Measurements from ENCODE around the gene SUN5. TPM values are rescaled to one million over a fixed set of nuclear protein-coding genes. Genes with fewer than 3 reads are reported as not detected.

SUN5 gene
- total RNA-seq, 1 donor from 2014 or later = not detected

GRCh38 chr20:33023439-33024242 lies 19.4 kb upstream of the SUN5 start:
- Mint-ChIP-seq H3K4me3 (ENCODE audit: low read depth) (no peak overlapping the region), H3K9me3 (no peaks in the 10 kb centered on the region), H3K4me1 (ENCODE audit: low read depth) (no peaks in the 10 kb centered on the region), H3K36me3 (ENCODE audit: low read depth) (no peaks in the 10 kb centered on the region), H3K27ac (no peak overlapping the region), H3K27me3 (ENCODE audit: low read depth) (no peaks in the 10 kb centered on the region)
- intact Hi-C loops (cut with micrococcal nuclease) = no loop called here
- no peak for DNase-seq (ENCODE audit: low spot score)

- intact Hi-C loops (cut with micrococcal nuclease) = no loop called here
- H3K36me3 Mint-ChIP-seq (ENCODE audit: low read depth) = no peaks in the 10 kb centered on the region
- no peaks in the 10 kb centered on the region for H3K27me3 Mint-ChIP-seq (ENCODE audit: low read depth)
- H3K4me1 Mint-ChIP-seq (ENCODE audit: low read depth) = no peaks in the 10 kb centered on the region
- no peaks in the 10 kb centered on the region for H3K9me3 Mint-ChIP-seq
- DNase-seq (ENCODE audit: low spot score) = no peak
- H3K4me3 Mint-ChIP-seq (ENCODE audit: low read depth) = no peak overlapping the region
- H3K27ac Mint-ChIP-seq = no peak overlapping the region
Observed at GRCh38 chr20:33022694-33023438, 18.6 kb upstream of the SUN5 start.

- no peaks in the 10 kb centered on the region for H3K36me3 Mint-ChIP-seq (ENCODE audit: low read depth)
- no peak for DNase-seq (ENCODE audit: low spot score)
- no peaks in the 10 kb centered on the region for H3K9me3 Mint-ChIP-seq
- no peaks in the 10 kb centered on the region for H3K27me3 Mint-ChIP-seq (ENCODE audit: low read depth)
- no peaks in the 10 kb centered on the region for H3K4me1 Mint-ChIP-seq (ENCODE audit: low read depth)
- no peak overlapping the region for H3K27ac Mint-ChIP-seq
- intact Hi-C loops (cut with micrococcal nuclease) = no loop called here
- no peak overlapping the region for H3K4me3 Mint-ChIP-seq (ENCODE audit: low read depth)
Observed at GRCh38 chr20:33022289-33022688, 18.1 kb upstream of the SUN5 start.

GRCh38 chr20:33021879-33022278 lies 17.6 kb upstream of the SUN5 start:
- H3K9me3 Mint-ChIP-seq = no peaks in the 10 kb centered on the region
- DNase-seq (ENCODE audit: low spot score) = no peak
- intact Hi-C loops (cut with micrococcal nuclease) = no loop called here
- H3K4me1 Mint-ChIP-seq (ENCODE audit: low read depth) = no peaks in the 10 kb centered on the region
- no peaks in the 10 kb centered on the region for H3K27me3 Mint-ChIP-seq (ENCODE audit: low read depth)
- H3K27ac Mint-ChIP-seq = no peak overlapping the region
- no peaks in the 10 kb centered on the region for H3K36me3 Mint-ChIP-seq (ENCODE audit: low read depth)
- no peak overlapping the region for H3K4me3 Mint-ChIP-seq (ENCODE audit: low read depth)

DNA sequence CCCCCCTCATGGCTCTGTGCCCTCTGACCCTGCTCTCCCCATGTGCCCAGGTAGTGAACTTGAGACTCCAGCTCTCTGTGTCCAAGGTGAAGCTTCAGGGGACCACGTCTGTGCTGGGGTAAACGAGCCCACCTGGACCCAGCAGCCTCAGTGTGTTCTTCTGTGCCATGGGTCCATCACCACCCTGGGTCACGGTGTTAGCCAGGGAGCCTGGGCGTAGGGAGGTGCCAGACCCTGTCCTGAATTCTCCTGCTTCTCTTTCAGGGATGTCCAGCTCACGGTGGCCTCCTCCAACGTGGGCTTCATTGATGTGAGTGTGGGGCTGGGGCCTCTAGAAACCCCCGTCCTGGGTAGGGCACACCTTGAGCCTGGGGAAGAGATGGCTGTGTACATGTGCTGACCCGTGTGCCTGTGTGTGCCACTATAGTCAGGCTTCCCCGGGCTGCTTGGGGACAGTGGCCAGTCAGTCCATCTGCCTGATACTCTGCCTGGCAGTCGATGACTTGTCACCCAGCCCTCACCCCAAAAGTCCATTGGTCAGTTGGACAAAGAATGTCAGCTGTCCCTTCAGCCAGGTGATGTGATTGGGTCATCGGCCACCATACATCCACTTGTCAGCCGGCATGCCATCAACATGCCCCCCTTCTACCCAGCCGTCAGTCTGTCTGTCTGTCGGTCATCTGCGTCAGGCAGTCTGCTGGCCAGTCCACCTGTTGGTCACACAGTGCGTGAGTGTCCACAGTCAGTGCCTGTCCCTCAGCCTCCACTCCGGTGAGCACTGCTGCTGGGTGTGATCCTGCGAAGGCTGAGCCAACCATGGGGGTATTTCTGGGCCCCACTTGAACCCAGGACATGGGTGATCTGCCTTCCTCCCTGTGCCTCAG lies 16.3 kb upstream of the SUN5 start:
- Mint-ChIP-seq H3K27ac (no peak overlapping the region), H3K4me3 (ENCODE audit: low read depth) (no peak overlapping the region)

DNA sequence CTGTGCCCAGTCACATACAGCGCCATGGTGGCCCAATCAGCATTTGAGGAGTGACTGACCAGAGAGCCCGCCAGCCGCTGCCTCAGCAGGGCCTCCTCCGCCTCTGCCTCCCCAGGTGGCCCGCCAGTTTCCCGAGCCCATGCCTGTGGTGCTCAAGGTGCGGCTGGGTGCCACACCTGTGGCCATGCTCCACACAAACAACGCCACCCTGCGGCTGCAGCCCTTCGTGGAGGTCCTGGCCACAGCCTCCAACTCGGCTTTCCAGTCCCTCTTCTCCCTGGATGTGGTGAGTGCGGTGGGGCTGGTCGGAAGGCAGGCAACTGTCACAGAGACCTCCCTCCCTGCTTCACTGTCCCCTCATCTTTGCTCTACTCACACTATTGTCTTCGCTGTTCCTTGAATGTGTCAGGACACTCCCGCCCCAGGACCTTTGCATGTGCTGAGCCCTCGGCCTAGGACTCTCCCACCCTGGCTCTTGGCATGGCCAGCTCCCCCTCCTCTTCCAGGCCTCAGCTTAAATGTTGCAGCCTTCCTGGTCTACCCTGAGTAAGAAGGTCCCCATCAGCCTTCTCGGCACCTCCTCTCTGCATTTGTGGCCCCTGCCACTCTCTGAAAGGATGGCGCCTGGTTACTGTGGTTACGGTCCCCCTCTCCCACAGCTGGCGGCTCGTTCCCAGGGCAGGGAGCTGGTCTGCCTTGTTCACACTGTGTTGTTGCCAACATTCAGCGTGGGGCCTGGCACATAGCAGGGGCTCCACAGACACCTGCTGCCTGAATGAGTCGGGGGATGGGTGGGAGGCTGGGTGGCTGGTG lies 15.4 kb upstream of the SUN5 start:
- Mint-ChIP-seq H3K36me3 (ENCODE audit: low read depth) (no peaks in the 10 kb centered on the region), H3K4me3 (ENCODE audit: low read depth) (no peak overlapping the region), H3K27ac (no peak overlapping the region), H3K4me1 (ENCODE audit: low read depth) (no peaks in the 10 kb centered on the region), H3K9me3 (no peaks in the 10 kb centered on the region), H3K27me3 (ENCODE audit: low read depth) (no peaks in the 10 kb centered on the region)
- no peak for DNase-seq (ENCODE audit: low spot score)
- intact Hi-C loops (cut with micrococcal nuclease) = no loop called here

More for the DNA sequence above, 16.3 kb upstream of the SUN5 start:
- Mint-ChIP-seq H3K27me3 (ENCODE audit: low read depth) (no peaks in the 10 kb centered on the region), H3K36me3 (ENCODE audit: low read depth) (no peaks in the 10 kb centered on the region), H3K4me1 (ENCODE audit: low read depth) (no peaks in the 10 kb centered on the region), H3K9me3 (no peaks in the 10 kb centered on the region)
- intact Hi-C loops (cut with micrococcal nuclease) = no loop called here
- DNase-seq (ENCODE audit: low spot score) = no peak

- intact Hi-C loops (cut with micrococcal nuclease) = no loop called here
- no peak overlapping the region for H3K4me3 Mint-ChIP-seq (ENCODE audit: low read depth)
- DNase-seq (ENCODE audit: low spot score) = no peak
- H3K36me3 Mint-ChIP-seq (ENCODE audit: low read depth) = no peaks in the 10 kb centered on the region
- H3K4me1 Mint-ChIP-seq (ENCODE audit: low read depth) = no peaks in the 10 kb centered on the region
- no peaks in the 10 kb centered on the region for H3K27me3 Mint-ChIP-seq (ENCODE audit: low read depth)
- no peaks in the 10 kb centered on the region for H3K9me3 Mint-ChIP-seq
- no peak overlapping the region for H3K27ac Mint-ChIP-seq
Observed at GRCh38 chr20:33018169-33018931, 14.1 kb upstream of the SUN5 start.

DNA sequence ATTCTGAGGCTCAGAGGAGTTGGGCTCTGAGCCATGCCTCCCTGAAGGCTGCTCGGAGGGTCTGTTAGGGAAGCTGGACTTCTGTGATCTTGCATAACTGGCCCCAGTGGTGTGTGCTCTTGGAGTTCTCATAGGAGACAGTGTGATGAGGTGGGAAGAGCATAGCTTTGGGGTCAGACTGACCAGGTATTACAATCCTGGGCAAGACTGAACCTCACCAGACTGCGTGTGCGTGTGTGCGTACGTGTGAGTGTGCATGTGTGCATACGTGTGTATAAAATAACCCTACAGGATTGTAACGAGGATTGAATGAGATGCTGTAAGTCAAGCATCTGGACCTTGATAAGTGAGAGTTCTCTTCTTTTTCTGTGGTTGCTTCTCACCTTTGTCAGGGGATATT lies 13.3 kb upstream of the SUN5 start:
- Mint-ChIP-seq H3K9me3 (no peaks in the 10 kb centered on the region), H3K4me3 (ENCODE audit: low read depth) (no peak overlapping the region), H3K27ac (no peak overlapping the region), H3K4me1 (ENCODE audit: low read depth) (no peaks in the 10 kb centered on the region), H3K27me3 (ENCODE audit: low read depth) (no peaks in the 10 kb centered on the region), H3K36me3 (ENCODE audit: low read depth) (no peaks in the 10 kb centered on the region)
- intact Hi-C loops (cut with micrococcal nuclease) = no loop called here
- no peak for DNase-seq (ENCODE audit: low spot score)

GRCh38 chr20:33016581-33017109 lies 12.4 kb upstream of the SUN5 start:
- intact Hi-C loops (cut with micrococcal nuclease) = no loop called here
- DNase-seq (ENCODE audit: low spot score) = no peak
- Mint-ChIP-seq H3K9me3 (no peaks in the 10 kb centered on the region), H3K4me1 (ENCODE audit: low read depth) (no peaks in the 10 kb centered on the region), H3K27ac (no peak overlapping the region), H3K4me3 (ENCODE audit: low read depth) (no peak overlapping the region), H3K36me3 (ENCODE audit: low read depth) (no peaks in the 10 kb centered on the region), H3K27me3 (ENCODE audit: low read depth) (peaks cover 3% of the 10 kb centered on the region)

GRCh38 chr20:33015700-33016580 lies 11.7 kb upstream of the SUN5 start:
- no peaks in the 10 kb centered on the region for H3K36me3 Mint-ChIP-seq (ENCODE audit: low read depth)
- no peaks in the 10 kb centered on the region for H3K4me1 Mint-ChIP-seq (ENCODE audit: low read depth)
- DNase-seq (ENCODE audit: low spot score) = no peak
- H3K9me3 Mint-ChIP-seq = no peaks in the 10 kb centered on the region
- no peak overlapping the region for H3K27ac Mint-ChIP-seq
- H3K4me3 Mint-ChIP-seq (ENCODE audit: low read depth) = no peak overlapping the region
- peaks cover 3% of the 10 kb centered on the region for H3K27me3 Mint-ChIP-seq (ENCODE audit: low read depth)
- intact Hi-C loops (cut with micrococcal nuclease) = no loop called here

DNA sequence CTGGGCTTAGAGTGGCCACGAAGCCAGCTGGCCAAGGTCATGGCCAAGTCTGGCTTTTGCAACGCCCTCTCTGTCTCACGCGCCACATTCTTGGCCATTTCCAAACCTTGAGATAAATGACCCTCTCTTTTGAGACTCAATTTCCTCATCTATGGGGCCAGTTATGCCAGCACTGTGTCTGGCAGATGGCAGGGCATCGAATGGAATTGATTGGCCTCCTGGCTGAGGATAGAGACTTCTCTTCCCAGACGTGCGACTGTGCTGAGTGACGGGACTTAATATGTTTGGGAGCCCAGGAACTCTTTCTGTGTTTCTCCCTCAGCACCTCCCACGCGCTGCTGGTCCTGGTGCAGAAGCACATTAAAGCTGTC lies 10.9 kb upstream of the SUN5 start:
- H3K4me1 Mint-ChIP-seq (ENCODE audit: low read depth) = no peaks in the 10 kb centered on the region
- DNase-seq (ENCODE audit: low spot score) = no peak
- no peak overlapping the region for H3K27ac Mint-ChIP-seq
- H3K9me3 Mint-ChIP-seq = no peaks in the 10 kb centered on the region
- intact Hi-C loops (cut with micrococcal nuclease) = no loop called here
- peaks cover 3% of the 10 kb centered on the region for H3K27me3 Mint-ChIP-seq (ENCODE audit: low read depth)
- no peak overlapping the region for H3K4me3 Mint-ChIP-seq (ENCODE audit: low read depth)
- H3K36me3 Mint-ChIP-seq (ENCODE audit: low read depth) = no peaks in the 10 kb centered on the region
